HUES6 (cell line): ENCODE data around the gene NME7.

Experiments
- H3K27ac ChIP-seq: 2 replicates; pipeline ENCODE4 v1.7.0; 2013; ENCODE audit warnings: low read depth, mild to moderate bottlenecking, low read length, inconsistent platforms
- H3K27me3 ChIP-seq: 2 replicates; pipeline ENCODE4 v1.6.1; 2013; ENCODE audit warnings: low read length; ENCODE audit not compliant: control insufficient read depth, insufficient read depth
- H3K36me3 ChIP-seq: 2 replicates; pipeline ENCODE4 v1.6.1; 2013; ENCODE audit warnings: low read length; ENCODE audit not compliant: control insufficient read depth, insufficient read depth
- H3K4me1 ChIP-seq: 2 replicates; pipeline ENCODE4 v1.6.1; 2013; ENCODE audit warnings: low read length; ENCODE audit not compliant: control insufficient read depth, insufficient read depth
- H3K4me3 ChIP-seq: 2 replicates; pipeline ENCODE4 v1.5.1; 2013; ENCODE audit warnings: low read depth, low read length
- H3K9ac ChIP-seq: one replicate; pipeline ENCODE4 v1.6.1; 2013; ENCODE audit warnings: mild to moderate bottlenecking, low read length
- H3K9me3 ChIP-seq: 2 replicates; pipeline ENCODE4 v1.6.1; 2013; ENCODE audit warnings: low read depth, low read length; ENCODE audit not compliant: control insufficient read depth, insufficient read depth

Gene NME7

DNA sequence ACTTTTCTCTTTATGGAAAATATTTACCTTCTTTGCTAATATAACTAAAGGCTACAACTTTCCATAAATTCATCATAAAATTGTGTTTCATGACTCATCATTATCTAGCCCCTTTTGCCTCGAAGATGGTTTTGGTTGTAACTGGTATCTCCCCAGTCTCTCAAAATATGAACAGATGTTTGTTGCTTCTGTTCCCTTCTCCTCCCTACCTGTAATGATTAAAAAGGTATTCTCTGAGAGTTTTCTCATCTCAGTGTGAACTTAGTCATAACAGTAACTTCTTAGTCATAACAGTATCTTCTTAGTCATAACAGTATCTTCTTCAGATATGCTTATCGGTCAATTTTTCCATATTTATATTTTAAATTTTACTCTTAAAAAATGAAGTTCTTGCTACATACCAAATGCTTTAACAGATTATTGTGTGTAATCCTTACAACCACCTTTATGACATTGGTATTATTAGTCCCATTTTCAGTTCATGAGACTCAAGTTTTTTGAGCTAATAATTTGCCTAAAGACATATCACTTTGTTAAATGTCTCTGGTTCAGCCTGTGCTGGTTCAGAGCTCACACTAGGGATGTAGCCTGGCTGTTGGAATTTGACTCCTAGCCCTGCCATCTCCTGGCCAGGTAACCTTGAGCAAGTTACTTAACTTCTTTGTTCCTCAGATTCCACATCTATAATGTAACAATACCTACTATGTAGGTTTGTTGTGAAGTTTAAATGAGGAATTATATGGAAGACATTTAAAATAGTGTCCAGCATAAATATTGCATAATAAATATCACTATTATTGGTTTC is 228.5 kb downstream of the NME7 start:
- Histone ChIP-seq H3K4me1 (peaks cover 5% of the 10 kb centered on the region; the same call in 1 of the 2 replicates), H3K27ac (no peak overlapping the region), H3K4me3 (no peak overlapping the region), H3K9me3 (no peaks in the 10 kb centered on the region), H3K9ac (no peak overlapping the region), H3K27me3 (no peaks in the 10 kb centered on the region), H3K36me3 (no peaks in the 10 kb centered on the region)

DNA sequence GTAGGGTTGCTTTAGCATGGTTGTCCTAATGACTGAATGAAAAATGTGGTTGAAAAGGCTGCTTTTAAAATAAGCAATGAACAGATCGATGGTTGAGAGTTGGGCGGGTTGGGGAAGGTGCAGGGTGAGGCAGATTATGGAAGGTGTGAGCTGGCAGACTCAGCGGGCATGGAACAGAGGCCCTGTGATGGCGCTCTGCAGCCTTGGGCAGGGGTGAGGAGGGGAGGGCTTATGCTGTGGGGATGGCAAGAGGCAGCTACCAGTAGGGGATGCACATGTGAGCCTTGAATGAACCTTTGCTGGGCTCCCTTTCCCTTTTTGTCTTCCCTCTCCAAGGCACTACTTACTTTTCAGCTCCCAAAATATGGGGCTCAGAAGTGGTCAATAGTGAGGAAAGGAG is 230.2 kb downstream of the NME7 start:
- Histone ChIP-seq H3K4me1 (peaks cover 9% of the 10 kb centered on the region; the same call in 1 of the 2 replicates), H3K9ac (no peak overlapping the region), H3K9me3 (no peaks in the 10 kb centered on the region), H3K4me3 (no peak overlapping the region), H3K36me3 (peaks cover 5% of the 10 kb centered on the region), H3K27me3 (no peaks in the 10 kb centered on the region), H3K27ac (no peak overlapping the region)

DNA sequence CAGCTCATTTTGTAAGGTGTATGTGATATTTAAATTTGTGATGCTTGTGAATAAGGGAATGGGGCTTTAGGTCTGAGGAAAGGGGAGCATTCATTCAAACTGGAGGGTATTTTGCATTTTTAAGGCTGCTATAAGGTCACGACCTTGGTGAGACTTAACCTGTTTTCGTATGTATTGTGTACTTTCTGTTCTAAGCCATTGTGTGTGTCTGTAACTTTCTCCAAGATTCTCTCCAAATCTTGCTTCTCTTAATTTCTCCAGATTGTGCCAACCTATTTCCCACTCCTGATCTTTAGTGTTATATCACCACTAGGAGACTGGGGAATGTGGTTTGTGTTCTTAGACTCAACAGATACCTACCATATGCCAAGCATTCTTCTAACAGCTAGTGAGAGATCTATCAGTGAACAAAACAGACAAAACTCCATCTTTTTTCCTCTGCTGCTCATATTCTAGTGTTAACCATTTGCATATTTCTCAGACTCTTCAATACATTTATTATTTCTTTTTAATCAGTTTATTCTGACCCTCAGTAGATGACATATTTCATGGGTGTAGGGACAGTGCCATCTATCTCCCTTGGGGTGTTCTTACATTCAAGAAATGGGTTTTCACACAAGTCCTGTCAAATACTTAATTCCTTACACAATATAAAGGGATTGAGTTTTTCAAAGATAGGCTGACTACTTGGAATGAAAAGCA is 233.6 kb downstream of the NME7 start:
- peaks cover 25% of the 10 kb centered on the region for H3K36me3 ChIP-seq
- H3K4me3 ChIP-seq = no peak overlapping the region
- H3K4me1 ChIP-seq = peaks cover 9% of the 10 kb centered on the region; the same call in 1 of the 2 replicates
- H3K9ac ChIP-seq = no peak overlapping the region
- no peak overlapping the region for H3K27ac ChIP-seq
- no peaks in the 10 kb centered on the region for H3K27me3 ChIP-seq
- no peaks in the 10 kb centered on the region for H3K9me3 ChIP-seq

DNA sequence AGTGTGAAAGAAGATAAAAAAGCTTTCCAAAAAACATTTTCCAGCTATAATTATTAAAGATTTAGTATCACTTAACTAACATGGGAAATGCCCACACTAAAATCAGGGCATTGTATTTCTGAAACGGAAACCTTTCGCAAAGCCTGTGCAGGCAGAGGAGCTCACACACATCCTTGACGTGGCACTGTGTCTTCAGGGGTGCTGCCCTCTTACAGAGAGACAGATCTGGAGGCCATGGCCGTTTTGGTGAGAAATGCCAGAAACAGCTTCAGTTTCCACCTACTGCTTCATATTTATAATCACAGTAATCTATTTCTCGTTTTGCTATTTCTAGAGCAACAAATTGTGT is 234.4 kb downstream of the NME7 start:
- H3K27ac ChIP-seq = no peak overlapping the region
- H3K9me3 ChIP-seq = no peaks in the 10 kb centered on the region
- peaks cover 9% of the 10 kb centered on the region; the same call in 1 of the 2 replicates for H3K4me1 ChIP-seq
- peaks cover 32% of the 10 kb centered on the region for H3K36me3 ChIP-seq
- no peak overlapping the region for H3K9ac ChIP-seq
- H3K27me3 ChIP-seq = no peaks in the 10 kb centered on the region
- H3K4me3 ChIP-seq = no peak overlapping the region

DNA sequence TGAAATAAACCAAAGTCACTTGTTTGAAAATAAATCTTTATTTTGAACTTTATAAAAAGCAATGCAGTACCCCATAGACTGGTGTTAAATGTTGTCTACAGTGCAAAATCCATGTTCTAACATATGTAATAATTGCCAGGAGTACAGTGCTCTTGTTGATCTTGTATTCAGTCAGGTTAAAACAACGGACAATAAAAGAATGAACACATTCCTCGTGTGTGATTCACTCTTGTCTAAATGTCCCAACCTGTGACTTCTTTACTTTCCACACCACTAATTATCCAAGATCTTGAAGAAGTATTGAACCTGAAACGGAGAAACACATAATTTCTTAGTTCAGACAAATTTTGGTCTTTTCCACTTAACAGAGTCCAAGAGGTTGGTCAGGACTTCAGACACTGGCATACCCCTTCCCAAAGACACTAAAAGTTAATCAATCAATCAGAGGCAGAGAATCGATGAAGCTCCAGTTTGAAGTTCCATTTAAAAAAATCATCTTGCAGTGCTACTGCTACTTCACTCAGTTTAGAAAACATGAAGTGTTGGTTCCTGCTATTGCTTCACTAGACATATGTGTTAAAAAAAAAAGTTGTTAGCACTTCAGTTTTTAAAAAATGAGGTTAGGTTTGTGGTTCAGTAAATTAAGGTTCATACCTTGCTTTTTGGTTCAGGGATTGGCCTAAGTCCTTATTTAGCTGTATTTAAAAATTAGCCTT is 234.9 kb downstream of the NME7 start:
- Histone ChIP-seq H3K27me3 (no peaks in the 10 kb centered on the region), H3K27ac (no peak overlapping the region), H3K9me3 (no peaks in the 10 kb centered on the region), H3K36me3 (peaks cover 37% of the 10 kb centered on the region), H3K4me3 (no peak overlapping the region), H3K4me1 (peaks cover 9% of the 10 kb centered on the region; the same call in 1 of the 2 replicates), H3K9ac (no peak overlapping the region)

GRCh38 chr1:169130683-169131082 is 236.9 kb downstream of the NME7 start:
- H3K4me3 ChIP-seq = no peak overlapping the region
- H3K27me3 ChIP-seq = no peaks in the 10 kb centered on the region
- peaks cover 4% of the 10 kb centered on the region; the same call in 1 of the 2 replicates for H3K4me1 ChIP-seq
- H3K36me3 ChIP-seq = peaks cover 51% of the 10 kb centered on the region
- no peaks in the 10 kb centered on the region for H3K9me3 ChIP-seq
- no peak overlapping the region for H3K27ac ChIP-seq
- no peak overlapping the region for H3K9ac ChIP-seq

- Histone ChIP-seq H3K9me3 (no peaks in the 10 kb centered on the region), H3K27ac (no peak overlapping the region), H3K4me3 (no peak overlapping the region), H3K27me3 (no peaks in the 10 kb centered on the region), H3K4me1 (0 out of 2 replicates have a peak, but pooled peaks cover 4% of the 10 kb centered on the region), H3K36me3 (peaks cover 64% of the 10 kb centered on the region), H3K9ac (no peak overlapping the region)
Measured at GRCh38 chr1:169129109-169129784, 238.3 kb downstream of the NME7 start.

GRCh38 chr1:169128562-169128961 is 239.0 kb downstream of the NME7 start:
- Histone ChIP-seq H3K27ac (no peak overlapping the region), H3K4me1 (0 out of 2 replicates have a peak, but pooled peaks cover 2% of the 10 kb centered on the region), H3K9ac (no peak overlapping the region), H3K36me3 (peaks cover 68% of the 10 kb centered on the region), H3K9me3 (no peaks in the 10 kb centered on the region), H3K27me3 (no peaks in the 10 kb centered on the region), H3K4me3 (no peak overlapping the region)

DNA sequence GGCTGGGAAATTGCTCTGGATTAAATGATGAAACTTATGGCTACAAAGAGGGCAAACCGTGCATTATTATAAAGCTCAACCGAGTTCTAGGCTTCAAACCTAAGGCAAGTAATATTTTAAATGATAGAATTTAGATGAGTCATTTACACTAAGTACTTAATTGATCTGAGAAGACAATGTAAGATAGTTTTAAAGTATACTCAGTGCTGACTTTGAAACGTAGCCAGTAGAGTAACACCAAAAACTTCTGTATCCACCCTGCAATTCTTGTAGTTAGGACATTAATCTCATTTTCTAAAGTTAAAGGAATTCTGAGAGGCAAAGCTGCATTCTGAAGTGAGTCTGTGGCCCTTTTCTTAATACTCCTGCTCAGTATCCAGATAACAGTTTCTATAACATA is 240.3 kb downstream of the NME7 start:
- Histone ChIP-seq H3K27me3 (no peaks in the 10 kb centered on the region), H3K4me1 (no peaks in the 10 kb centered on the region), H3K9ac (no peak overlapping the region), H3K4me3 (no peak overlapping the region), H3K36me3 (peaks cover 62% of the 10 kb centered on the region), H3K9me3 (no peaks in the 10 kb centered on the region), H3K27ac (no peak overlapping the region)

GRCh38 chr1:169126335-169126734 is 241.3 kb downstream of the NME7 start:
- H3K4me1 ChIP-seq = 0 out of 2 replicates have a peak, but pooled peaks cover 4% of the 10 kb centered on the region
- H3K27ac ChIP-seq = no peak overlapping the region
- H3K27me3 ChIP-seq = no peaks in the 10 kb centered on the region
- peaks cover 67% of the 10 kb centered on the region for H3K36me3 ChIP-seq
- H3K9ac ChIP-seq = no peak overlapping the region
- H3K4me3 ChIP-seq = no peak overlapping the region
- no peaks in the 10 kb centered on the region for H3K9me3 ChIP-seq
